RWPE1 (cell line): ENCODE results near the gene NECTIN1.

Experiments
- CTCF ChIA-PET: fragments of 350-600 bp; sonication (Branson Sonifier 250); formaldehyde crosslinking; extraction: SDS; loops from one replicate; lab custom pipeline; 2021; lab: Yijun Ruan, JAX
- POLR2A ChIA-PET: fragments of 400-600 bp; formaldehyde crosslinking; extraction: SDS; loops from one replicate; lab custom pipeline; 2020; ENCODE audit warnings: antibody characterized with exemption; ENCODE audit not compliant: low non-redundant PET; lab: Yijun Ruan, JAX
- DNase-seq: peaks from one replicate; pipeline ENCODE4 v3.0.0; 2012; ENCODE audit warnings: low spot score
- H3K27ac ChIP-seq: fragments of 450-650 bp; 2 replicates; pipeline ENCODE4 v1.5.1; 2017
- CTCF ChIP-seq: fragments of 450-650 bp; conservative IDR thresholded peaks from 2 replicates; pipeline ENCODE4 v1.5.1; 2017; ENCODE audit warnings: low read depth, mild to moderate bottlenecking

The NECTIN1 gene, protein sequence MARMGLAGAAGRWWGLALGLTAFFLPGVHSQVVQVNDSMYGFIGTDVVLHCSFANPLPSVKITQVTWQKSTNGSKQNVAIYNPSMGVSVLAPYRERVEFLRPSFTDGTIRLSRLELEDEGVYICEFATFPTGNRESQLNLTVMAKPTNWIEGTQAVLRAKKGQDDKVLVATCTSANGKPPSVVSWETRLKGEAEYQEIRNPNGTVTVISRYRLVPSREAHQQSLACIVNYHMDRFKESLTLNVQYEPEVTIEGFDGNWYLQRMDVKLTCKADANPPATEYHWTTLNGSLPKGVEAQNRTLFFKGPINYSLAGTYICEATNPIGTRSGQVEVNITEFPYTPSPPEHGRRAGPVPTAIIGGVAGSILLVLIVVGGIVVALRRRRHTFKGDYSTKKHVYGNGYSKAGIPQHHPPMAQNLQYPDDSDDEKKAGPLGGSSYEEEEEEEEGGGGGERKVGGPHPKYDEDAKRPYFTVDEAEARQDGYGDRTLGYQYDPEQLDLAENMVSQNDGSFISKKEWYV

DNA sequence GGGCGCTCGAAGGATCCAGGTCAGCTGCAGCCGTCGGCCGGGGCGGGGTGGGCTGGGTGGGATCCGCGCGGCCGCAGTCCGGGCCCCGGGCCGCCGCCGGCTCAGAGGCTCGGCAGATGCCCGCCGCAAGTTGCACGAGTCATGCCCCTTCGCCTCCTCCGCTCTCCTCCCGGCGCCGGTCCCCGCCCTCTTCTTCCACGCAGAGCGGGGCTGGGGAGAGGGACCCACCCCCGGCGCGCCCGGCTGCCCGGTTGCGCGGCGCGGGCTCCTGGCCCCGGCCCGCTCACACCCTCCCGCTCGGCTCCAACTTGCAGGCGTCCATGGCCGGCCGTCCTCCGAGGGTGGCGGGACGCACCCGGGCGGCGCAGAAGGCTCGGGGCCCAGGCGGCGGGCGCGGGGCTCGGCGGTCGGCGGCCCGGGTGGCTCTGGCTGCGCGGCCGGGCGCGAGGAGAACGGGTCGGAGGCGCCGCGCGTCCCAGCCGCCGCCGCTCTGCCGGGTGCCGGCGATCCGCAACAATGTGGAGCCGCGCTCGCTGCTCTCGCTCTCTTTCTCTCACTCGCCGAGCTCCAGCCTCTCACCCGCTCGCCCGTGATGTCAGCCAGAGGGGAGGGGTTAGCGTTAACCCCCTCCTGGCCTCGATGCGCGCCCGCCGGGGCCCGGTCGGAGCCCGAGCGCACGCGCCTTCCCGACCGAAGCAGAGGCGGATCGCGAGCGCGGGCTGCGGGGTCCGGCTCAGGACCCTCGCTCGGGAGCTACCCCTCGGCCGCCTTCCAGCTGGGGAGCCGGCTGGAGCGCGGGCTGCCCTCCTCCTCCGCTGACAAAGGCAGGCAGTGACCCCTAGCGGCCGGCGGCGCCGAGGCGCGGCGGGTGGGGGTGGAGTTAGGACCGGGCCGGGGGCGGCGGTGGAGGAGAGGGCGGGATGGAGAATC lies at the start of gene NECTIN1:
Gene NECTIN1, minus strand, starts transcription at position 550 of the 930 bp plus-strand sequence. CDS start 647 bp downstream, outside the sequence.
- peak within 1 kb of the TSS; percentile 90 for H3K27ac ChIP-seq
- DNase-seq: peak; percentile 93
- peak; percentile 97 for TF ChIP-seq CTCF
- CTCF ChIA-PET: interaction anchor here (0.5 to 2.0 kb wide), 45 partner anchors 9 to 380 kb away, joined by 3 to 26 read pairs (median 4); no protein-coding TSS in a partner anchor
- POLR2A ChIA-PET: interaction anchor here (0.8 kb wide), 1 partner anchor 32 kb away, joined by 3 read pairs; no protein-coding TSS in a partner anchor

DNA sequence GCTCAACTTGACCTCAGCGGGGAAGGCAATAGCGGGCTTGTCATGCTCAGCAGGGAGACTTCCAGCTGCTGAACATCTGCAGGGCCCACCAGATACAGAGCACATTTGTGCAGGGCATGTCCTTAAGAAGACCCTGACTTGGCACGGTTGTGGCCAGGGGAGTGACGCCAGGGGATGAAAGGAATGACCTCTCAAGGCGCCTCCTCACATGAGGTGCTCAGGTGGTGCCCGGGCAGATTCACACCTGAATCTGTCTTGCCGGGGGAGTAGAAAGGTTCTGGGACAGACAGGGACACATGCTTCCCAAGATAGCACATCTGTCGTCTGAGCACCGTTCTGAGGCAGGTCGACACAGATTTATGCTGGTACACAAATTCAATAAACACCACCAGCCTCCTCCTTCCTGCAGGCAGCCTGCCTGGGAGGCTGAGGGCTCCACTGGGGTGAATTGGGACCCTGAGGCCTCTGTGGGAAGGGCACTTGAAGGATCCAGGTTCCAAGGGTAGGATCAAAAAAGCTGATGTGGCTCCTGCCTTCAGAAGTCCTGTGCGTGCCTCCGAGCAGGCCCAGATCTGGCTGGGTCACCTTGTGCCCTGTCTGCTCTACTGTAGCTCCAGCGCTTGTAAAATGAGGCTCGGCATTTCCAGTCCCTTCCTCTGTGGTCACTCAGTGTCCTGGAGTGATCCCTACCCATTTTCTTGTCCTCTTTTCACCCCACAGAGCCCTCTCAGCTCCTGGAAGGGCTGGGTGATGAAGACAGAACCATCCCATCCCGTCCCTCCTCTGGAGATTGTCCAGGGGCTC lies 49.6 kb upstream of the NECTIN1 start:
- DNase-seq: no peak
- no peak overlapping the region for H3K27ac ChIP-seq
- ChIA-PET POLR2A (interaction anchor here (0.6 kb wide), 1 partner anchor 103 kb away, joined by 7 read pairs; no protein-coding TSS in a partner anchor), CTCF (interaction anchor here (0.7 kb wide), 2 partner anchors 297 to 1971 kb away, joined by 3 to 4 read pairs; no protein-coding TSS in a partner anchor)
- TF ChIP-seq CTCF: no peak

- H3K27ac ChIP-seq: no peak overlapping the region
- DNase-seq: no peak
- no peak for TF ChIP-seq CTCF
- POLR2A ChIA-PET: no interaction called here
- CTCF ChIA-PET: interaction anchor here (0.6 to 0.7 kb wide), 2 partner anchors 296 to 787 kb away, joined by 4 to 5 read pairs; no protein-coding TSS in a partner anchor
Observed at GRCh38 chr11:119777940-119778339, 48.9 kb upstream of the NECTIN1 start.

GRCh38 chr11:119776651-119777050 lies 47.7 kb upstream of the NECTIN1 start:
- no peak for TF ChIP-seq CTCF
- ChIA-PET CTCF (no interaction called here), POLR2A (no interaction called here)
- H3K27ac ChIP-seq: no peak overlapping the region
- no peak for DNase-seq

- CTCF ChIA-PET: no interaction called here
- POLR2A ChIA-PET: no interaction called here
- DNase-seq: no peak
- H3K27ac ChIP-seq: no peak overlapping the region
- no peak for TF ChIP-seq CTCF
Observed at GRCh38 chr11:119776031-119776636, 47.1 kb upstream of the NECTIN1 start.
